Measurements from ENCODE around the gene LHPP.

LHPP gene

GRCh38 chr10:124500757-124501156 is 39.1 kb downstream of the LHPP start:
- DNase-seq = no peak

- no peak for DNase-seq
Measured at GRCh38 chr10:124504711-124505110, 43.1 kb downstream of the LHPP start.

- no peak for DNase-seq
Measured at GRCh38 chr10:124505279-124505678, 43.7 kb downstream of the LHPP start.

GRCh38 chr10:124508070-124508667 is 46.5 kb downstream of the LHPP start:
- no peak for DNase-seq

- no peak for DNase-seq
Measured at GRCh38 chr10:124508907-124509454, 47.4 kb downstream of the LHPP start.

DNA sequence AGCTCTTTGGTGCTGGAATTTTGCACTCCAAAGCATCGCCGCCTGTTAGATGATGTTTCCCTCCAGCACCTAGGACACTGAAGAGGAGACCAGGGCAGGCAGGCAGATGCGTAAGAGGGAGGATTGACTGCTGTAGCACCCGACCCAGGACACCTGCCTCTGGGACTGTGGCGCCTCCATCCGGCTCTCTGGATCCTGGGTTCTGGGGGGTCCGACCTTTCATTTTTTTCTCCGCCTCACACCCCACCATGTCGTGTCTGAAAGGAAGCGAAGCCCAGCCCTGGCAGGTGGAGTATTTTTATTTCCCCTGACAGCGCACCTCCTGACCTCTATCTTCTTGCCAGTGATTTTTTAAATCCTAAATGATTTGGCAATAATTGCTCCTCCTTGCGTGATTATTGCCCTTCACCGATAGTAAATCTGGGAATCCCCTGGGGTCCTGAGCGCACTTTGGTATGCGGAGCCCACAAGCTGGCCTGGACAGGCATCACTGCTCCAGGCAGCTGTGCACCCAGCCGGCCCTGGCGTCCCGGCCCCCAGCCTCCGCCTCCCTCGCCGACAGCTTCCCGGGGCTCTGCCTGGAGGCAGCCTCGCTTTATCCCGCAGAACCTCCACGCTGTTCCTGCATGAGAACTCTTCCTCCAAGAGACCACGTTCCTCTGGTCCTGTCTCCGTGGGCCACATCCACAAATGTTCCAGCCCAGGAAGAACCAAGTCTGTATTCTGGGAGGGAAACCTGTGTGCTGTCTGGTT is 48.4 kb downstream of the LHPP start:
- DNase-seq = no peak

- no peak for DNase-seq
Measured at GRCh38 chr10:124510759-124511158, 49.1 kb downstream of the LHPP start.

- no peak for DNase-seq
Measured at GRCh38 chr10:124511205-124512039, 49.8 kb downstream of the LHPP start.

- no peak for DNase-seq
Measured at GRCh38 chr10:124512040-124512428, 50.4 kb downstream of the LHPP start.

DNA sequence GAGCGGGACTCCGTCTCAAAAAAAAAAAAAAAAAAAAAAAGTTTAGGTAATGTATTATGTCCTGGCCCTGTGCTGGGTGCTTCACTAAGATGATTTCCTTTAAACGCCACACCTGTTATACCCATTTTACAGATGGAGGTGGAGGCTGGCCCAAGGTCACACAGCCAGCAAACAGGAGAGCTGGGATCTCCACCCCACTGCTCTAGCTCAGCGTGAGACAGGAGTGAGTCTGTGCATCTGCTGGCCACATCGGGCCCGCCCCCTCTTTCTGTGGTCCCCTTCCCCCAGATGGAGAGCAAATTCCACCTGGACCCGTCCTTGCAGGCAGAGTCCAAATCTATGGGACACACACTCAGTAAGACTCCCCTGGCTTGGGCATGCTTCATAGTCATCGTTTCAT is 51.0 kb downstream of the LHPP start:
- DNase-seq = no peak

DNA sequence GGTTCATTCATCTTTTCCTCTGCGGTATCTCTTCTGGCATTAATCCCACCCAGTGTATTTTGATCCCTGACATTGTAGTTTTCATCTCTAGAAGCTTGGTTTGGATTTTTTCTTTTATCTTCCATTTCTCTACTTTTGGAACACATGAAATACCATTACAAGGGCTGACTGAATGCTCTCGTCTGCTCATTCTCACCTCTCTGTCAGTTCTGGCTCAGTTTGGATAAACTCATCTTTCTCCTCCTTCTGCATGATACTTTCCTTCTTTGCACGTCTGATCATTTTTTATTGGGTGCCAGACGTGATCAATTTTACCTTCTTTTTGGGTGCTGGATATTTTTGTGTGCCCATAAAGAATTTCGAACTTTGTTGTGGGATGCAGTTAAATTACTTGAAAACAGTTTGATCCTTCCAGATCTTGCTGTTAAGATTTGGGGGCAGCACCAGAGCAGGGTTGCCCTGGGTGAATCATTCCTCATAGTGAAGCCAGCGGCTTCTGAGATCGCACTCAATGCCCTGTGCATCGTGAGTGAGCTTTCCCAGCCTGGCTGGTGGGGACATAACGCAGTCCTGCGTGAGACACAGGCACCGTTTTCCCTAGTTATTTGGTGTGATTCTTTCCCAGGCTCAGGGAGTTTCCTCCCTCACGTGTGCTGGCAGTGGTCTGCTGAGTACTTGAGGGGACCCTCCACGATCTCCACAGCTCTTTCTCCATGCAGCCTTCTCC is 53.8 kb downstream of the LHPP start:
- no peak for DNase-seq

DNA sequence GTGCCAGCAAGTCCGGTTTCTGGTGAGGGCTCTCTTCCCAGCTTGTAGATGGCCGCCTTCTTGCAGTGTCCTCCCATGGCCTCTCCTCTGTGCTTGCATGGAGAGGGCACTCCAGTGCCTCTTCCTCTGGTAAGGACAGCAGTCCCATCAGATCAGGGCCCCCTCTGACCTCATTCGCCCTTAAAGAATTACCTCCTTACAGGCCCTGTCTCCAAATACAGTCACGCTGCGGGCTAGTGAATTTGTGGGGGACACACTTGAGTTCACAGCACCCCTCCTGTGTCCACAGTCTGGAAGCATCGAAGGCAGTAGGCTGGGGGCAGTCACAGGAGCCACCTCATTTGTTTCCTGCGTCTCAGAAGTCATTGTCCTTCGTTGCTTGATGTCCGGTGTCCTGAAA is 54.6 kb downstream of the LHPP start:
- DNase-seq = no peak

GRCh38 chr10:124516746-124517397 is 55.2 kb downstream of the LHPP start:
- DNase-seq = no peak

DNA sequence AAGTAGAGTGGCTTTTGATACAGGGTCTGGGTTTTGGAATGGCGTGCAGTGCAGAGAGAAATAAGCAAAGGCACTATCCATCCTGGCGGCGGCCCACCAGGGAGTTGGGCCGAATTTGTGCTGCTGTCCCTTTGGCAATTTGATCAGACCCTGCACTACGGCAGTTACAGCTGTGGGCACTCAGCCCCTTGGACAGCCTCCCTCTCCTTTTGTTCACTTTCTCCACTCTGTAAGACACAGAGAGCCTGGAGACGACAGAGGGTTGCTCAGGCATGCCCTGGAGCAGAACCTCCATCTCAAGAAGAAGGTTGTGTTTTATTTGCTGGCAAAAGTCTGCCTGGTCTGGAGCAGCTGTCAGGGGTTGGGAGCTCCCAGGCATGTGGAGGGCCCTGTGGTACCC is 55.8 kb downstream of the LHPP start:
- DNase-seq = no peak

DNA sequence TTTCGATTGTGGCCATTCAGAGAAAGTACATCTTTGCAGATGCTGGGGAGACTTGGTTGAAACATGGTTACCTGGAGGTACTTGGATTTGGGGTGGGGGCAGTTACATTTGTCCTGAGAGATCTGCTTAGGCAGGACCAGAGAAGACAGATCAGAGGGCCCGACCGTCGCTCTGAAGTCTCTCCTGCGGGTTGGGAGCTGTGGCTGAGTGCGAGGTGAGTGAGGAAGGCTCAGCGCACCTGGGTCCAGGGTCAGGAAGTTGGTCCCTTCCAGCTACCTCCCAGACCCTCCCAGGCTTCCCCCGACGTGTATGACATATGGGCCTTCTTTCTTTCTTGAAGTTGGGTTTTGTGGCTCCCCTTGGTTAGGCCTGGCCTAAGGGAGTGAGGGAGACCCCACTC is 56.3 kb downstream of the LHPP start:
- no peak for DNase-seq

GRCh38 chr10:124518366-124518765 is 56.7 kb downstream of the LHPP start:
- no peak for DNase-seq

- DNase-seq = no peak
Measured at GRCh38 chr10:124520558-124521428, 59.2 kb downstream of the LHPP start.

- no peak for DNase-seq
Measured at GRCh38 chr10:124521429-124521871, 59.8 kb downstream of the LHPP start.

DNA sequence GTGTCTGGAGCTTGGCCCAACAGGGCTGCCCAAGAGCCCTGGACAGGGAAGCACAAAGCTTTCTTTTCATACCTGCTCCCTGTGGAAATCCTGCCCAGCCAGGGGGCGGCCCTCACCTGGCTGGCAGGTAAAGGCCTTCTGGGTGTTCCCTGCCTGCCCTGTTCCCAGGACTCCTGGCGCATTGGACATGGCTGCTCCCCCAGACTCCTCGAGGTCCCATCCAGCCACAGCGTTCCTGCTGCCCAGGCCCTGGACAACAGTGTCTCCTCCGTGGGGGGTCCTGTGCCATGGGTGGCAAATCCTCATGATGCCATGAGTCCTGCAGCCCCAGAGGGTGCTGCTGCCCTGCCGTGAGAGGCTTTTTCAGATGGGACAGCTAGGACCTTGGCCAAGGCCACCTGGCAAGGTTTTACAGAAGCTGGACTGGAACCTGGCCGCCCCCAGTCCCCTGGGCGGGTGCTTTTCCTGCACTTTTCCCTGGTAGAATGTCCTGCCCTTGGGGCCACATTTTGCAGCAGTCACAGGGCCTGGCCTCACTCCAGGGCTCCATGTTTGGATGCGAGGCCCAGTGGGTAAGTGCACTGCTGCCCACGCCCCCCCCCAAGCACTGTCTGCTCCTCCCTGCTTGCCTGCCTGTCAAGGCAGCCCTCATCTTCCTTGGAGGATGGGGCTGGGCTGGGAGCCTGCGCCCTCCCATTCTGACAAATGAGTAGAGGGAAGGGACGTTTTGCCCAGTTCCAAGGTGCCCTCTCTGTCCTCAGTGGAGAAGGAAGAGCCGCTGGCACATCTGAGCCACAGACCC is 60.7 kb downstream of the LHPP start:
- no peak for DNase-seq

All from activated CD4-positive, alpha-beta T cell treated with anti-CD3 and anti-CD28 coated beads for 1 hour (primary cell).